Measurements from ENCODE around the gene AK3.

- no peak for TF ChIP-seq CTCF (IDR thresholded peaks at IDR 0.05)
- no peak for TF ChIP-seq POLR2A (IDR thresholded peaks at IDR 0.05)
- no peak for TF ChIP-seq POLR2AphosphoS5 (IDR thresholded peaks at IDR 0.05)
Measured at GRCh38 chr9:4669890-4670289, 71.1 kb downstream of the AK3 start.

Measured in stomach (tissue), 4 donors.